A549 treated with DMSO at 1 μM for 4 hours (cell line): ENCODE data around the gene CBY2. TPM values are rescaled to one million over a fixed set of nuclear protein-coding genes. Genes with fewer than 3 reads are reported as not detected.

Source experiments
- total RNA-seq: library from RNA; stranded (reverse); fragments of 200-300 nt; extraction: Qiagen RNA extraction; gene quantifications from 5 replicates; pipeline ENCODE4 v1.2.3, GENCODE V29; 2022; ENCODE audit warnings: low read depth

Gene CBY2, protein sequence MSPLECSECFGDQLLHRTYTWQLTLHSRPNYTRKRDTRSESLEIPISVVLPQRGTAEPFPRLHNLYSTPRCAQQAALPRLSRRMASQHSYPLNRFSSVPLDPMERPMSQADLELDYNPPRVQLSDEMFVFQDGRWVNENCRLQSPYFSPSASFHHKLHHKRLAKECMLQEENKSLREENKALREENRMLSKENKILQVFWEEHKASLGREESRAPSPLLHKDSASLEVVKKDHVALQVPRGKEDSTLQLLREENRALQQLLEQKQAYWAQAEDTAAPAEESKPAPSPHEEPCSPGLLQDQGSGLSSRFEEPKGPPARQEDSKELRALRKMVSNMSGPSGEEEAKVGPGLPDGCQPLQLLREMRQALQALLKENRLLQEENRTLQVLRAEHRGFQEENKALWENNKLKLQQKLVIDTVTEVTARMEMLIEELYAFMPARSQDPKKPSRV
- not detected in 5 replicates for total RNA-seq

DNA sequence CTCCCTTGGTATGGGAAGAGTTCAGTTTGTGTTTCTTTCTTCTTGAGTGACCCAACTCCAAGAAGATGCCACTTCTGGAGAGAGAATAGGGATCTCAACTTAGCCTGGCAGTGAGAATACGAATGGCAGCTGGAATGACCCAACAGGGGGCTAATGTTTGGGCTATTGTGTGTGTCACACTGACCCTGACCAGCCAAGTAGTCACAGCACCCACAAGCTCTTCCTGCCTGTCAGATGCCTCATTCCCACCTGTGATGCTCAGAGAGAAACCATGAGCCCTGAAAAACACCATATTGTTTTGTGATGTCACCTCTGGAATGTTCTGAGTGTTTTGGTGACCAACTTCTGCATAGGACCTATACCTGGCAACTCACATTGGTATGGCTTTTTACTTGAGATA is at the start of gene CBY2:
TSS of gene CBY2 (plus strand) at position 233 of the 400 bp plus-strand sequence. CDS start at position 304, 71 bp downstream.

Other genes starting within 250 kb of the CBY2 start
- 12.0 to 18.2 TPM (median 13.8 TPM) in 5 replicates for gene COG3, start 237.4 kb upstream of the CBY2 start, total RNA-seq
- gene ERICH6B, start 86.6 kb upstream of the CBY2 start, total RNA-seq, result not detected in 5 replicates
- gene SIAH3, start 149.4 kb downstream of the CBY2 start, total RNA-seq, result not detected in 5 replicates